Vagina (tissue), 2 donors: ENCODE data around the gene AMH. TPM values are rescaled to one million over a fixed set of nuclear protein-coding genes. Genes with fewer than 3 reads are reported as not detected.

Source experiments
- DNase-seq, 2 donors: peaks; one replicate each; pipeline ENCODE4 v3.0.0-alpha.2; 2017; ENCODE audit errors: extremely low spot score in 2 of 2
- H3K27ac ChIP-seq: fragments of 200-600 bp; sonication (generic); one replicate; pipeline ENCODE4 v1.5.1; 2019
- H3K27me3 ChIP-seq: fragments of 200-600 bp; sonication (generic); one replicate; pipeline ENCODE4 v1.5.1; 2019
- H3K36me3 ChIP-seq, 2 donors: fragments of 200-600 bp; sonication (generic); one replicate each; pipeline ENCODE4 v1.5.1; 2017 to 2019
- H3K4me1 ChIP-seq: fragments of 200-600 bp; sonication (generic); one replicate; pipeline ENCODE4 v1.5.1; 2019
- H3K4me3 ChIP-seq, 2 donors: fragments of 200-600 bp; sonication (generic); 1 replicate in 1 of 2; 2 replicates in 1 of 2; pipeline ENCODE4 v1.5.1; 2016 to 2019
- H3K9me3 ChIP-seq: fragments of 200-600 bp; sonication (generic); one replicate; pipeline ENCODE4 v1.5.1; 2019
- CTCF ChIP-seq, 3 experiments: fragments of 450-650 bp in 2 of 3; fragments of 200-600 bp in 1 of 3; sonication (generic) in 1 of 3; IDR thresholded peaks; one replicate each; pipeline ENCODE4 v1.5.1; 2017 to 2019; ENCODE audit warnings: antibody characterized with exemption in 3 of 3, mild to moderate bottlenecking in 2 of 3, moderate library complexity in 2 of 3
- POLR2A ChIP-seq, 2 donors: fragments of 450-650 bp; IDR thresholded peaks; one replicate each; pipeline ENCODE4 v1.6.1; 2017; ENCODE audit warnings: antibody characterized with exemption in 2 of 2, mild to moderate bottlenecking in 2 of 2, moderate library complexity in 2 of 2
- POLR2AphosphoS5 ChIP-seq, 2 donors: sonication (generic); formaldehyde crosslinking; IDR thresholded peaks; one replicate each; pipeline ENCODE4 v1.9.0; 2017; ENCODE audit warnings: antibody characterized with exemption in 2 of 2, mild to moderate bottlenecking in 2 of 2, low read depth in 1 of 2; ENCODE audit not compliant: insufficient read depth in 1 of 2
- intact Hi-C: fragments of 100-400 bp; cut with DNase I; formaldehyde crosslinking; loops from one replicate; pipeline ENCODE4 v1.15.1; 2023
- total RNA-seq: library from RNA; depleted of rRNA; stranded (reverse); fragments of >200 nt; gene quantifications from one replicate; pipeline ENCODE4 v1.2.3, GENCODE V29; 2016

The AMH gene
- total RNA-seq, 1 donor from 2014 or later: 2.7 TPM

- Histone ChIP-seq H3K4me3 (peak overlapping the region in 1 of 2 donors; percentile 31), H3K27me3 (peaks cover 8% of the 10 kb centered on the region), H3K9me3 (no peaks in the 10 kb centered on the region), H3K4me1 (peaks cover 33% of the 10 kb centered on the region), H3K27ac (no peak overlapping the region), H3K36me3 (peaks cover 0 to 1% of the 10 kb centered on the region in 2 donors)
- TF ChIP-seq POLR2AphosphoS5 (IDR thresholded peaks at IDR 0.05; ENCODE audit: insufficient read depth in 1 of 2, low read depth in 1 of 2) (no peak), CTCF (IDR thresholded peaks at IDR 0.05) (no peak), POLR2A (IDR thresholded peaks at IDR 0.05) (no peak)
- intact Hi-C loops: no loop called here
- no peak for DNase-seq
Measured at GRCh38 chr19:2253106-2254063, 4.3 kb downstream of the AMH start.

GRCh38 chr19:2254064-2254872 lies 5.1 kb downstream of the AMH start:
- TF ChIP-seq CTCF (IDR thresholded peaks at IDR 0.05) (no peak), POLR2AphosphoS5 (IDR thresholded peaks at IDR 0.05; ENCODE audit: insufficient read depth in 1 of 2, low read depth in 1 of 2) (no peak), POLR2A (IDR thresholded peaks at IDR 0.05) (no peak)
- Histone ChIP-seq H3K9me3 (no peaks in the 10 kb centered on the region), H3K4me1 (peaks cover 33% of the 10 kb centered on the region), H3K4me3 (no peak overlapping the region), H3K27me3 (peaks cover 8% of the 10 kb centered on the region), H3K27ac (no peak overlapping the region), H3K36me3 (no peaks in the 10 kb centered on the region)
- intact Hi-C loops: no loop called here
- no peak for DNase-seq

GRCh38 chr19:2255112-2255845 lies 6.2 kb downstream of the AMH start:
- Histone ChIP-seq H3K36me3 (no peaks in the 10 kb centered on the region), H3K9me3 (no peaks in the 10 kb centered on the region), H3K4me3 (no peak overlapping the region), H3K4me1 (peaks cover 32% of the 10 kb centered on the region), H3K27me3 (peaks cover 8% of the 10 kb centered on the region), H3K27ac (no peak overlapping the region)
- no peak for TF ChIP-seq CTCF (IDR thresholded peaks at IDR 0.05)
- DNase-seq: no peak
- intact Hi-C loops: no loop called here

- H3K27me3 ChIP-seq: peaks cover 8% of the 10 kb centered on the region
- intact Hi-C loops: no loop called here
- no peaks in the 10 kb centered on the region for H3K9me3 ChIP-seq
- no peak within 1 kb of the TSS for H3K4me3 ChIP-seq
- H3K4me1 ChIP-seq: peaks cover 28% of the 10 kb centered on the region
- H3K27ac ChIP-seq: no peak within 1 kb of the TSS
- no peak for DNase-seq
- H3K36me3 ChIP-seq: no peaks in the 10 kb centered on the region
- TF ChIP-seq POLR2AphosphoS5 (IDR thresholded peaks at IDR 0.05; ENCODE audit: insufficient read depth in 1 of 2, low read depth in 1 of 2) (no peak), CTCF (IDR thresholded peaks at IDR 0.05) (no peak), POLR2A (IDR thresholded peaks at IDR 0.05) (no peak)
Measured at GRCh38 chr19:2255982-2256685, 7.0 kb downstream of the AMH start, which contains the start of gene JSRP1. JSRP1 (minus strand) TSS chr19:2256417; CDS start chr19:2255314, 1,103 bp downstream.
